SKM-1 treated with dmso at 0.1 percent for 144 hours (cell line): ENCODE data around the gene CNMD.
A peak's percentile ranks its signal among the peaks of the same experiment; 100 is the strongest.
"Not testable (repeated sequence)": the region's sequence is repeated elsewhere in the genome, so short reads cannot be mapped to it uniquely, and the experiment has no call there.

Source experiments
- DNase-seq: peaks from one replicate; lab custom pipeline; 2025; ENCODE audit not compliant: unreplicated experiment; lab: John Stamatoyannopoulos, UW

CNMD gene

DNA sequence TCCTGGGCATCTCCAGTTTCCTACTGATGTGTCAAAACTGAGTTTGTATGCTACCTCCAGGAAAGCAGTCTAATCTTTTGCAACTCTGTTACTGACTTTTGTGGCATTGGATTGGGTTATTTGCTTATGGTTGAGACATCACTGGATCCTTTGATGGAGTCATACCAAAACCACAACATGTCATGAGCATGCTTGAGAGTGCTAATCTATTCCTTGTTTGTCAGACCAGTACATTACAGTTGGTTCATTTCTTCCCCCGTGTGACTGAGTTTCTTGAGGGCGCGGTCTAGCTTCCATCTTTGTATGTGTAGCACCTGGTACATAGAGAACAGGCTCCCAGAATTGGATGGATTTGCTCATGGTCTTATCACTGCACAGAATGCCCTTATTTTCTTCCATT, 43.8 kb downstream of the CNMD start:
- DNase-seq: peak; percentile 51

DNA sequence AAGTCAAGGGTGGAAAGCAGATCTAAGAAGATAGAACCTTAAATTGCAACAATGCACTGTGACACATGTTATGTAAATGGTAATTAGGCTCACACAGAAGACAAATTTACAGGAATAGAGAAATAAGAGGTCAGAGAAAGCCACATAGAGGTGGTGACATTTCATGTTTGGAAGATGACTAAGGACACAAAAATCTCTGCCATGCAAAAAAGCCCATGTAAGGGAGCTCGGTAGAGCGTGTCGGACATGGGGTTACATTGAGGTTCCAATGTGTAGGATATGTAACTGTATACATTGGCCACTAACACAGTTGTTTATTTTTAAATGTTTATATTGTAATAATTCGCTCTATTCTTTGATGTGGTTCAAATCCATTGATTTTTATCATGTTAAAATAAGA, 53.2 kb downstream of the CNMD start:
- DNase-seq: no peak

DNA sequence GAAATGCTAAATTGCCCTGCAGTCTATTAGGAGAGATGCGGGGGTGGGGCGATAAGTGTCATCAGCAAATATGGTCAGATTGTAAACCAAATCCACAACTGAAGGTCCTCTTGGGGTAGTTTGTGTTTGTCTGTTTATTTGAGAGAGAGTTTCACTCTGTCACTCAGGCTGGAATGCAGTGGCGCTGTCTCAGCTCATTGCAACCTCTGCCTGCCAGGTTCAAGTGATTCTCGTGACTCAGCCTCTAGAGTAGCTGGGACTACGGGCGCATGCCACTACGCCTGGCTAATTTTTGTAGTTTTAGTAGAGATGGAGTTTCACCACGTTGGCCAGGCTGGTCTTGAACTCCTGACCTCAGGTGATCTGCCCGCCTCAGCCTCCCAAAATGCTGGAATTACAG, 53.8 kb downstream of the CNMD start:
- not testable (repeated sequence) for DNase-seq

DNA sequence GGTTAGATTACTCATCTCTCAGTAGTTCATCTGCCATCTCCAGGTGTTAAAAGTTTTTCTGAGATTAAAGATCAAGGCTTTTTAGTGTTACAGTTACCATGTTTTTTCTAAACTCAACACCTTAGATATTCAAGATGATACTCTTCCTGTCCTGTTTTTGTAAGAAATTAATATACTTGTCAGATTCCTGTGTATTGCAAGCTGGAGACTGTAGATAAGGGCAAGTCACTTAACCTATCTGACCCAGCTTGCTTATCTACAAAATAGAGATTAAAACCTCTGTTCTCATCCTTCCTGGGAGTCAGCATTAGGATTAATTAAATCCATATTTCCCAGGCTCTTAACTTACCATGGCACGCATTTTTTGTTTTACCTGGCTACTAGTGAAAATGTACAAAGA, 61.8 kb downstream of the CNMD start:
- DNase-seq: no peak

DNA sequence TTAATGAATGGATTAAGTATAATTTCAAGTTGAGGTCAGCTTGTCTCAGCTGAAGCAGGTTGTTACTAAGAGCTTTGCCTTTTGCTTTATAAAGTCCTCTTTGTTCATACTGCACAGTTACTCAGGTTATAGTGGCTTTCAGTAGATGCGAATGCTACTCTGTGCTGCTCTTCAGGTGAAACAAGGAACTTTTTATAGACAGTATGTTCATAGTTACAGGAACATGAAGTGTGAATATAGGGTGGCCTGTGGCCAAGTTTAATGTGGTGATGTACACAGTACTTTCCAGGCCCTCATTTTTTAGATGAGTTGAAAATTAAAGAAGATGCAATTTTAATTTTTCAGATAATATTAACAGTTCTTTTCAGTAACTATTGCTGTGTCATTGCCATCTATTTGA, 66.2 kb downstream of the CNMD start:
- DNase-seq: no peak

DNA sequence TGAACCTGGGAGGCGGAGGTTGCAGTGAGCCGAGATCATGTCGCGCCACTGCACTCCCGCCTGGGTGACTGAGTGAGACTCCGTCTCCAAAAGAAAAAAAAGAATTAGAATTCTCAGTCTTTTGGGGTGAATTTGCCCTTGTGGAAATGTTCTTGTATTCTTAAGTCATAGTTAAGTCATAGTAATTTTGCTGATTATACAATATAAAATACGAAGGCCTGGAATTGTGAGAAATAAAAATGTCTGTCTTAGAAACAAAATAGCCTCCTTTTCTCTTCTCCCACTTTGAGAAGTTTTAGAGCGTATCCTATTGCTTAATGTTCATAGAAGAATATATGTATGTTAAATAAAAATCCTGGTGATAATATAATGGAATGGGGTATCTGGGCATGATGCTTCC, 68.9 kb downstream of the CNMD start:
- DNase-seq: no peak

DNA sequence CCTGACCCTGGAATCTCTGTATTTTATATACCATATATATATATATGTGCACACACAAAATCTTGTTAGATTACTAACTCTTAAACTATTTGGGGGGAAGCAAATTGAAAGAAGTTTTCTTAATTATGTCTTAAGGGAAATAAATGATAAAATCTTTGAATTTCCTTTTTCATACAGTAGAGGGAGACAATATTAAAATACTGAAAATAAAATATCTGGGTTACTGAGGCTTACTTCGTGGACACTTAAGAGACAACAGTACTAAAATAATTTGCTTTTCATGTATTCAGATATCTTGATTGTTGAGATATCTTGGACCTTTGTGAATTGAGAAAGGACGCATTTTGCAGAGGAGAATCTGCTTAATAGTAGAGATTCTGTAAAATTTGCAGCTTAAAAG, 69.9 kb downstream of the CNMD start:
- DNase-seq: no peak

DNA sequence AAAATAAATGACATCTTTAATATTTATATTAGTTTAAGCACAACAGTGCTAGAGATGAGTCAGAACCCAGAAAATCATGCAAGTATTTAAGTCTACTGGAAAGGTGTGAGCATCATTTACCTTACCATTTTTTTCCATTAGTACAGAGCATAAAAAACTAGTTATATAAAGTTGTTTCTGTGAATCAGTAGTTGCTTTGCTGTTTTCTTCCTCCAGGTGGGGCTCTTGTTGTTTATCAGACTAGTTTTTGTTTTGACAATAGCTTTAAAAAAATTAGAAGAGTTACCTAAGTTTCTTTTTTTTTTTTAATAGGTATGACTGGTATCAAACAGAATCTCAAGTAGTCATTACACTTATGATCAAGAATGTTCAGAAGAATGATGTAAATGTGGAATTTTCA, 74.3 kb downstream of the CNMD start:
- DNase-seq: no peak

DNA sequence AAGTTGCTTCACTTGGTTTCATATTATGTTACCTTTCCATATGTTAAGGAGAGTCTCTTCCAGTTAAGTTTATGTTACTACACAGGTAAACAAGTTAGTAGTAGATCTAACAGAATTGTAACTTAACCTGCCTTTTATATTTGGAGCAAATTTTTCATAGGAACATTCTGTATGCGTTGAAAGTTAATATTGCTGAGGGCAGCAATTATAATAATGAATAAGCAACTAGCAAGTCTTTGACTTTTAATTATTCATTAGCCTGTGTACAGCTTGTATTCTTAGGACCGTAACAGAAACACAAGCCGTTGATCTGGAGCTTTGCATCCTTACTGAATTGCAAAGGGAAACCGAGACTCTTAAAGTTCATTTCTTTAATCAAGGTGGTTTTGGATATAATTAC, 75.3 kb downstream of the CNMD start:
- no peak for DNase-seq

DNA sequence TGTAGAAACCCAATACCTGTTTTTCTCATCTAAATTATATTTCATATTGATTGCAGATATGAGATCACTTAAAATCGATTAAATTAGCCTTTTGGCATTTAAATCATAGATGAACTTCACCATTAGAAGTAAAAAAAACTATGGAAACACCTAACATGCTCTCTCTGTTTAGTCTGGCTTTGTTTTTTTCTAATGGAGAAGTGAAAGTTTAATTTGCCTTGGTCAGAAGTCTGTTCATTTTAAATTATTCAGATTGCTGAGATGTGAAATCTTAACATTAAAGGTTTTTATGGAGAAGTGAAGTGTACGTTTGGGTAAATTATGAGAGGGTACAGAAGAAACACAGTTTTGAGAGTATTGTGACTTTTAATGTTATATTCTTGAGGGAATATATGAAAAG, 80.3 kb downstream of the CNMD start:
- DNase-seq: no peak
